C1 segment of cervical spinal cord (tissue), 14 donors: Measurements from ENCODE around the gene ANKMY2.
"Not testable (repeated sequence)": the region's sequence is repeated elsewhere in the genome, so short reads cannot be mapped to it uniquely, and the experiment has no call there.

Experiments
- DNase-seq, 14 donors: peaks; one replicate each; lab custom pipeline; 2025; lab: John Stamatoyannopoulos, UW

ANKMY2 gene

DNA sequence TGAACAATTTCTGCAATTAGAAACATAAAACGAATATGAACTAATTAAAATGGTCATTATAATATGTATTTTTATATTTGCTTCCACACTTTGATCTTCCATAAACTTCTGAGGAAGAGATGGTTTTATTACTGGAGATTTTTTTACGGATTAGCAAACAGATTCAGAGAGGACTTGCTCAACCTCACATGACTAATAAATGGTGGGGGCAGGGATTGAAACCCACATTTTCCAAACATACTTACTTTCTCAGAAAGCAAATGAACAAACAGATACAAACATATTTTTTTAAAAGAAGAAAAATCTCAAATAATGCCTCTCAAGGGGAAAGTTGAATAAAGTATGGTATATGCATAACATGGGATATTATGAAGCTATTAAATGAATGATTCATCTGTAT lies 18.3 kb downstream of the ANKMY2 start:
- DNase-seq: no peak

DNA sequence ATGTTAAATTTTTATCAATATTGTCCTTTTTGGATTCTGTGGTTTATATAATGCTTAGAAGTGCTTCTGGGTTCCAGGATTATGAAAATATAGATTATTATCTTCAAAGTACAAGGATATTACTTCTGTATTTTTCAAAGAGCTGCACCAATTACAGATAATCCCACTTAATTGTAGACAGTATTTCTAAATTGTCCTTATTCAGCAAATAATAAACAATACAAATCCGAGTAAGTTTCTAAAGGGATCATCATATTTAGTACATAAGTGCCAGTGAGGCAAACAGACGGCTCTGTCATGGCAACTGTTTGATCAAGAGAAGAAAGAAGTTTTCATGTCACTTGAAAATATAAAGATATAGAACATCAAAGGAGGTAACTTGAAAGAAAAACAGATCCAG lies 19.2 kb downstream of the ANKMY2 start:
- no peak for DNase-seq

DNA sequence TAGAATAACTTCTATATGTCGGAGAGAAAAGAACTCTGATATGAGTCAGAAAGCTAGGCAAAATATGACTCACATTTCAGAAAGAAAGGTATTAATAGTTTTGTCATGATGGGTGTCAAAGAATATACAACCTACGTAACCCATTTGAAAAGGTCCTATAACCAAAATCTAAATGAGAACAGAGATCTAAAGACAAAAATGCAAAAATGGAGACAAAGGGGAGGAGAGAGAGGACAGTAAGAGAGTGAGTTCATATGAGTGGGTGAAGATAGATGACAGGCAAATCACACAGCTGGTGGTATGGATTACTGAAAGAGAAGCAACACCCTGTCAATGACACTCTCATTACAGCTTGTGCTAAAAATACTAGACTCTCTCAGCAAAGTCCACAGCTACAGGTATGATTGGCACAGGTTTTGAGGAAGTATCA lies 25.6 kb downstream of the ANKMY2 start:
- DNase-seq: no peak

DNA sequence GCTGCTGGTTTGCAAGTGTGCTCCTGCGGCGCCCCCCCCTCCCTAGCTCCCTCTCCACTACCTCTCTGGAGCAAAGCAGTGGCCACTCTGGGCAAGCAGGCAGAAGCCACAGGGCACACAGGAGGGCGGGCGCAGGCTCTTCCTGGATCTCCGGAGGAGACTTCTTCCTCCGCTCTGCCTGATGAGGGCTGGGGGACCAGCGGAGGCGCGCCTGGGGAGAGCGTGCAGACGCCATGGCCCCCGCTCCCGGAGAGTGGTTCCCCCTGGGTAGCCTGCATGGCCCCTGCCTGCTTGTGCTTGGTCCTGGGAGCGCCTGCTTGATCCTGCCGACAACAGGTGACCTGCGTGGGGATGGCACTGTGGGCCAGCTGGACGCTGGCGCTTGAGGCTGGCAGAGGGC lies 29.0 kb downstream of the ANKMY2 start:
- no peak for DNase-seq

DNA sequence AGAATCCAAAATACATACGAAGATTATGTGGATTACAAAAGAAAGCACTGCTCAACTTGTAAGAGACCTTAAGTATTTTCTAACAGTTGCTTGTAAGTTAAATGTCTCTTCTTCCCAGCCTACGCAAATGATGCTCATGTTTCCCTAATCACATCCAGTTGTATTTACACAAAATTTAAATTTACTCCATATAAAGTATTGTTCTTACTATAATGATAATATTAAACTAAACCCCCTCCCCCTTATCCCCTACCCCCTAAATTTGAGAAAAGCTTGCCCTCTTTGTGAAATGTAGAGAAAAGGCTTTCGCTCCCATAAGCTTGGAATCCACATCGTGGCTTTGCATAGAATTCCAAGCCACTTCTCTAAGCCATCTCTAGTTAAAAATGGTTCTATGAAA lies 29.4 kb downstream of the ANKMY2 start:
- no peak for DNase-seq

DNA sequence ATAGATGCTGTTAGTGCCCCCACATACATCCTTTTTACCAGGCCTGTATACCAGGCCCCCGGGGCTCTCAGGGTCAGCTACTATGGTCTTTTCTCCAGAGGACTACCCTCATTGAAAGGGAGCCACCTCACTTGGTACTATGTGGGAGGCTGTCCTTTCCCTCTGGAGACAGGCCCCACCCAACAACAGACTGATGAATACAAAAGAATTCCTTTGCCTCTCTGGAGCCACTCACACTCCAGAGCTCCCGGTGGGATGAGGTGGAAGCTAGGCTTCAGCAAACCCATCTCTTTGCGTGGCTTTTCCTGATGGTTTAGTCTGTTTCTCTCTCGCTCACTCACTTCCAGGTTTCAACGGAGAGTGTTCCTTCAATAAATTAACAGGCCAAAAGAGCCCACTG lies 30.3 kb downstream of the ANKMY2 start:
- no peak for DNase-seq

DNA sequence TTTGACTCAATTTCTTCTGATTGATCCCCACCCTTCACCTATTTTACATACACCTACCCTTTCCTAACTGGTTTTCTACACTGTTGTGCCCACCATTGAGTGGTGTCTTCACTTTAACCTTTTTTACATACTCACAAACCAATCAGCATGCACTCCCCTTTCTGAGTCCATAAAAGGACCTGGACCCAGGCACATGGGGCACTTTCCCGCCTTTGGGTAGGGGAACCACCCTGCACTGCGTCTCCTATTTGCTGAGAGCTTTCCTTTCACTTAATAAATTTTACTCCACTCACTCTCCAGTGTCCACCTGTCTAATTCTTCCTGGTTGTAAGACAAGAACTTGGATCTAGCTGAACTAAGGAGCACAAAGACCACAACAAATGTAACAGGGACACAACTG lies 33.8 kb downstream of the ANKMY2 start:
- DNase-seq: no peak

DNA sequence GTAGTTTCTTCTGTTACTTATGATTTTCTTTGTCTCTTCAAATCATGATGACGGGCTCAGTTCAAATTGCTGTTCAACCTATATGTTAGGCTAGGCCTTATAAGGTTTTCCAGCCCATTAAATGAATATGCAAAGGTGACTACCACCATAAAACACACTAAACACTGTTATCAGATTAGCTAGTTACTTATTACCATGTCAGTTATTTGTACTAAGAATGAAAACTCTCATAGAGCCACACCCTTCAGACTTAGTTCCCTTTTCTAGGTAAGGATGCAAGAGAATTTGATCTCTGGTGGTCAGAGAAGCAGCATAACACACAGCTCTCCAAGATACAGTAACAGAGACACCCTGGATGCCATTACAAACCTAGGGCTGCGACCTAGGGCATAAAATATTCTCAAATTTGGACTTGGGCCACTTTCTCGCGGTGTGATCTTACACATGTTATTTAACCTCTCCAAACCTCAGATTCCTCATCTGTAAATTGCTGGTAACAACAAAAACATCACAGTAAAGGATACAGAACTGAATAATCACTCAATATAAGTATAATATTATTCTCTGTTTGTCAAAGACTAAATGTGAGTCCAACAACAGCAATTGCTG lies 35.6 kb downstream of the ANKMY2 start:
- DNase-seq: no peak

DNA sequence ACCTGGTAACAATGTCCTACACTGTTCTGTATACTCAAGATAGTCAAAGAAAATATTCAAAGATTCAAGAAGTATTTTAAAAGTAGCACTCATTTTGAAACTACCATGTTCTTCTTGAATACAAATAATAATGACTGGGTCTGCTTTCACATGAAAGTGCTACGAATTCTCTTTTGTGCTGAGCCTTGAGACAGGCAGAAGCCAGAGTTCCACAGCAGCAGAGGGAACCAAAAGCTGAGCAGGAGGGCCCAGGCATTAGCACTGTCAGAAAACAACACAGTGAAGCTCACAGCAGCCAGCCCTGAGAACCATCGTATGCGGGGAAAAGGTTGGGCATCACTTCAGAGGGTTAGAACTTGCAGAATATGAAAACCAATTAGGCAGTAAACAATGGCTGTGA lies 38.9 kb downstream of the ANKMY2 start:
- no peak for DNase-seq

DNA sequence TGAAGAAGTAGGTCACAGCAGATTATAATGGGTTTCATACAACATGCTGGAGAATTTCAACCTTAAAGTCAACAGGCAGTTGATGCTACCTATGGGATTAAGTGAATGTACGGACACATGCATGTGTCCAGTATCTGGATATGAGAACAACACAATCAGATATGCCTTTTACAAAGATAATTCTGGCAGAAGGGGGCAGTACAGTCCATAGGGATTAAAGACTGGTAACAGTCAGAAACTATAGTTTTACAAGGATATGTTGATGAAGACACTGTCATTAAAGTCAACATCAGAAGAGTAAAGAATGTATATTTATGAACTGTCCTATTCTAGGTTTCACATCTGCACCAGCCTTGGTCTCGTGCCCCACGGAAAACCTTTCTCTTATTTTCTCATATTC lies 41.5 kb downstream of the ANKMY2 start:
- DNase-seq: no peak

DNA sequence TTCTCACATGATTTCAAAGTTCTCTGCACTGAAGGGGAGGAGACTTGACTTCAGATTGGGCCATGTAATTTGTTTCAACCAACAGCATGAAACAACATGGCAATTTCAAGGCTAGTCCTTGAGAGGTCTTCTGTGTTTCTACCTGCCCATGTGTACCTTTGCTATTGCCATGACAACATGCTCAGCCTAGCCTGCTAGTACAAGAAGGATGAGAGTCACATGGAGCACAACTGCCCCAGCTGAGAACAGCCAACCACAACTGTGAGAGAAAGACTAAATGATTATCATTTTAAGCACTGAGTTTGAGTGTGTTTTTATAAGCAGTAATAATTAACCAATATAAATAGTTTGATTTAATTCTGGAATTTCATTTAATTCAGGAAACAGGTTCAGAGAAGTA lies 41.9 kb downstream of the ANKMY2 start:
- DNase-seq: no peak

DNA sequence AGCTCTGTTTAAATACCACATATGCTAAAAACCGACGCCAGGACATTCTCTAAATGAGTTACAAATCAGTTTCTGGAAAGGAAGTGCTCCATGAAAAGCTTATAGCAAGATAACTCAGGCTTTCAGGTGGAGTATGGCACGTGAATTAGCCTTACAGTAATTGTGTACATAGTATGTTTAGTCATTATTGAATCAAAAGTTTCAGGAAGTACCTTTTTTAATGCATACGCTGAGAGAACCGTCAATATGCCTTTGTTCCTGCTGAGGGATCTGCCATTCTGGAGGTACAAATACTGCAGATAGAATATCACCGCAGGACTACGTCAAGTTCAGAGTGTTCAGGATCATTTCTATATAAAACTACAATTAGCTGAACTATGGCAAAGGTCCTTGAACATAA lies 45.7 kb downstream of the ANKMY2 start:
- DNase-seq: no peak

DNA sequence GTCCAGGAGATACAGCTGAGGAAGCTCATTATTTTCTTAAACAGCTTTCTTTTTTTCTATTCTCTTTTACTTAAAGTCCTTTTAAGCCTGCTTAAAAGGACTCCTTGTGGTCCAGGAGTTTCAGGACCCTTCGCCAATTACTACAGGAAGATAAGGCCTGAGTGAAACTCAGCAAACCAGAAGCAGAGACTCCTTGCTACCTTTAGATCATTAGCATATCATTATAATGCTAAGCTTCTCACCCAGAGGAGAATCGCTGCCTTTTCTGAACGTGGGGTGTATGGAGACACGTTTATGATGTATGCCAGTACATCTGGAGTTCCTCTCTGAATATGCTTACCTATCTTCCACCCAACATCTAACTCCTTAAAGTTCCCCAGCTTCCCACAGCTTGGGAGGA lies 47.5 kb downstream of the ANKMY2 start:
- DNase-seq: no peak

DNA sequence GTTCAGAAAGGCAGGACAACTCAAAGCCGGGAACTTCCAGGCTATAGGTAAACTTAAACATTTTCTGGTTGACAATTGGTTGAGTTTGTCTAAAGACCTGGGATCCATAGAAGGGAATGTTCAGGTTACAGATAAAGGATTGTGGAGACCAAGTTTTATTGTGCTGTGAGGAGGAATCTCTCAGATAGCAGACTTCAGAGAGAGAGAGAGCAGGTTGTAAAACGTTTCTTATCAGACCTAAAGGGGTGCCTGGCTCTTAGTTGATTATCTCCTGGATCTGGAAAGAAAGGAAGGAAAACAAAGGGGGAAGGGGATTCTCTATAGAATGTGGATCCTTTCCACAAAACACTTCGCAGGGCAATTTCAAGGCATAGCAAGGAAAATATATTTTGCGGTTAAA lies 50.0 kb downstream of the ANKMY2 start:
- not testable (repeated sequence) for DNase-seq

DNA sequence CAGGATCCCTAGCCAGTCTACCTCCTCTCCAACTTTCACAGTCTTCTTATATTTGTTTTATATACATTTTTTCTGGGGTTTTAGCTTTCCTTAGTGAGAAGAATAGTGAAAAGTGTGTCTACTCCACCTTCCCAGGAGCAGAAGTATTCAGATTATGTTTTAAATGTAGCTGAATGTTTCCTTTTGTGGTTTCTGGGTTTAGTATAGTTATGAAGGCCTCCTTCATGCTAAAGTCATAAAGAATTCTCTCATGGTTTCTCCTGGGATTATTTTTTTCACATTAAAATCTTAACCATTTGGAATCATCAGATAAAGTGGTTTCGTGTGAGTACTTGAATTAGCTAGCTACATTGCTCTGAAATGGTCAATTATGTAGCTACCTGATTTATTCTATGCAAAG lies 50.9 kb downstream of the ANKMY2 start:
- no peak for DNase-seq

DNA sequence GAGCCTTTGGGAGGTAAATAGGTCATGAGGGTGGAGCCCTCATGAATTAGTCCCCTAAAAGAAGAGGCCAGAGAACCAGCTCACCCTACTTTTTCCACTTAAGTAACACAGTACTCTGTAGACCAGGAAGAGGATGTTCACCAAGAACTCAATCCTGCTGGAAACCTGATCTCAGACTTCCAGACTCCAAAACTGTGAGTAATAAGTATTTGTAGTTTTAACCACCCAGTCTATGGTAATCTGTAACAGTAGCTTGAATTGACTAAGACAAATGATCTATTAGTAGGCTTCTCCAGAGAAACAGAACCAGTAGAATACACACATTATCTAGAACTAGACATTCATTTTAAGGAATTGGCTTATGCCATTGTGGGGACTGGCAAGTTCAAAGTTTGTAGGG lies 51.5 kb downstream of the ANKMY2 start:
- no peak for DNase-seq

DNA sequence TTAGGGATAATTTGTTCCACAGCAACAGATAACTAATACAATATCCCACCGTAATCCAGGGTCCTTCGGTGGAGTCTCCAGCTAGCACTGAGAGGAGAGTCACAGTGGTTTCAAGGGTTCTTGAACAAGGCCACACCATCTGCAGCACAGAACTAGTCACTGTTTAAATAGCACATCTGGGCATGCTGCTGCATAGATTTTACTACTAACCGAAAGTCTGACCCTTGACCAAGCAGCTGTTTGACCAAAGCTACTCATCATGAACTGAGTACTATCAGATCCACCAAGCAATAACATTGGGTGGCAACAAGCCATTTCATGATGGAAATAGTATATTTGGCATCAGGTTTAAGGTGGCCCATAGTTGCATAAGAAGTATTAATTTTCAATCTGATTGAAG lies 53.2 kb downstream of the ANKMY2 start:
- no peak for DNase-seq

DNA sequence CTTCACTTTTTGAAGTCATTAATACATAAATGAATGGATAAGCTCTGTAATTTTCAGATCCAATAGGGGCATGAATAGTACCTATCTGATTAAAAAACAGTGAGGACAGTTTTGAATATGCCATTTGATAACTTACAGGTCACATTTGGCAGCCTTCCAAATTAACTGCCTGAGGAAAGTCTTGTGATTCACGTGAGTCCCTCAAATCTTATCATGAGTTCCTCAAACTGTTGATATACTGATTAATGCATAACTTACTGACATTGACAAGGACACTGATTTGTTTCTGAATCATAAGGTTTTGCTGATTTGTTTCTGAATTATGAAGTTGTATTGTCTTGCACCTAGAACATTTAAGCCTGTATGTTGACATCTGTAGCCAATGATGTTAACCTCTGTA lies 55.1 kb downstream of the ANKMY2 start:
- no peak for DNase-seq

DNA sequence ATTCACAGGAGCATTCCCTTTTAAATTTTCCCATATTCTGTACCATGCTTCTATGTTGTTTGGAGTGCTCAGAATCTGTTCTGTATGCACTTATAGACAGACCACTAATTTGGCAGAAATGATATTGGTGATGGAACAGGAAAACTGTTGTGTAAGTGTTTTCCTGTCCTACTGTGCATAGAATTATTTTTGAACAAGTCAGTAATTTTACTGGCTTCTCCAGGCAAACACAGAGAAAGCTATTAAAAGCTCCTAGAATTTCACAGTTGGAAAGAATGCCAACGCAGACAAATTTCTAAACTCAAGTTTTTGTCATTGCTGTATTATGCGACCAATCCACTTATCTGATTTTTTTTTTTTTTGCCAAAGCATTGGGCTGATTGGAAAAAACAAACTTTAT lies 55.7 kb downstream of the ANKMY2 start:
- no peak for DNase-seq

DNA sequence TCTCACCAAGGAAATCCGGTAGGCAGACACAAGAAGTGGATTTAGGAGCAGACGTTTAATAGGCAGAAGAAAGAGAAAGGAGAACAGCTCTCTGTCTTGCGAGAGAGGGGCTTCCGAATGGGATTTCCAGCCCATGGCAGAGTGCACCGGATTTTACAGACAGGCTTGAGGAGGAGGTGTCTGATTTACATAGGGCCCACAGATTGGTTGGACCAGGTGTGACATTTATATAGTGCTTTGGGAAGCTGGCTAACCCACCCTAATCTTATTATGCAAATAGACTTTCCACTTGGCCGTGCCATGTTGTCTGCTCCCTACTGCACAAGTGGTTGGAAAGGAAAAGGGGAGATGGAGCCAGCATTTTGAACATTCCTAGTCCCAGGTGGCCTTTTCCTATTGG lies 57.8 kb downstream of the ANKMY2 start:
- DNase-seq: peak in 1 of 14 donors; percentile 56

DNA sequence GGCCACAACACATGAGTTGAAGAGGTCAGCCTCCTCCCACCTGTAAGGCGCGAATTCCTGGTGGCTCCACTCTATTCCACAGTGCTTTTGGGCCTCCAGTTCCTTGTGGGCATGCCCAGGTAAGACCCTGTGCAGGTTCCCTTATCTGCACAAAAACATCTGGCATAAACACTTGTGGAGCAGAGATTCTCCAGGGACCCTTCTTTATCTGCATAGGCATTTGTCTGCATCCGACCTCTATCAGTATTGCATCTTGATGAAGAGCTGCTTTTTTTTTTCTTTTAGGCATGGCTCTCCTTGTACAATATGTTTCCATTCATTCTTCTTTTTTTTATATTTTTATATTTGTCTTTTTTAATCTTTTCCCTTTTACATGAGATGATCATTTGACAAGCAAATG lies 58.4 kb downstream of the ANKMY2 start:
- no peak for DNase-seq

DNA sequence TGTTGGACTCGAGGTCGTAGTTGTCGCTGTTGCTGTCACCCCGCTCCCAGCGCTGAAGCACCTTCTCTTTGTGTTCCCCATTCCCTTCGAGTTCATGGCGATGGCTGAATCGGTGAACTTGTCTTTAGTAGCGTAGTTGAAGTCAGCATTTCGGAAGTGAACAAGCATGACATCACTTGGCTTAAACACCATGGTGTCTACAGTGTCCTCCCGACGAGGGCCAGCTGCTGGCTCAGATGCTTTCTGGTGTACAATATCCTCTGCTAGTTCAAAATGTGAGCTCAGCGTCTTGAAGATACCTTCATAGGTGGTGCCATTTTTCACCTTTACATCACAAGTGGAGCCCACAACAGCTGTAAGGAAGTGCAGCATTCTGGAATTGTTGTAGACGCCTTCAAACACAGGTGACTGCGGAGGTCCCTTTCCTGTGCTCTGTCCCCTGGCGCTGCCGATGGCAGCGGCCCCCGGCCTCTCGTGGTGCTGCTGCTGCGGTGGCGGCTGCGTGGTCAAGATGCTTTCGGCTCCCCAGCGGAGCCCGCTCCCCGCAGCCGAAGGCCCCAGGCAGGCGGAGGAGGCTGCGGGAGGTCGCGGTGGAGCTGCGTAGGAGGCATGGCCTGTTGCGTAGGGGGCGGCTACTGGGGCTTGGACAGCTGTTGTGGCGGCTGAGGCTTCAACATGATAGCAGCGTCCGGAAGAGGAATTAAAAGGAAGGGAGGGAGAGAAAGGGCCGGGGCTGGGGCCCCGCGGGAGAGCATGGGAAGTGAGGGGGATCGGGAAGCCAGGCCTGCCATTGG lies 59.3 kb downstream of the ANKMY2 start:
- no peak for DNase-seq

DNA sequence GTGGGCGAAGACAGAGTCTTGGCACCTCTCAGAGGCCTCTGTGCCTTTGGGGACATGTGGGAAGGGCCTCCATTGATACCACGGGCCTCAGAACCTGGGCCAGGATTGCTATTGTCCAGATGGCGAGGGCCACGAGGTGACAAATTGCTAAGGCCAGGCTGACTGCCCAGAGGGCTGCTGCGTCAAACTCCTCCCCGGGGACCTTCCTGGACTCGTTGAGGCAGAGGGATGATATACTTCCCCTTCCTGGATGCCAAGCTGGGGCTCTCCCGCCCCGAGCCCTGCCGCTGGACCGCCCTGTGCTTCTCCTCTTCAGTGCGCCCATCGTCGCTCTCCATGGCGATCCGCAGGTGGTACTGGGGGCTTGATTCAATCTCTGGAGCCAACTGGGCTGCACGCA lies 60.0 kb downstream of the ANKMY2 start:
- DNase-seq: no peak

DNA sequence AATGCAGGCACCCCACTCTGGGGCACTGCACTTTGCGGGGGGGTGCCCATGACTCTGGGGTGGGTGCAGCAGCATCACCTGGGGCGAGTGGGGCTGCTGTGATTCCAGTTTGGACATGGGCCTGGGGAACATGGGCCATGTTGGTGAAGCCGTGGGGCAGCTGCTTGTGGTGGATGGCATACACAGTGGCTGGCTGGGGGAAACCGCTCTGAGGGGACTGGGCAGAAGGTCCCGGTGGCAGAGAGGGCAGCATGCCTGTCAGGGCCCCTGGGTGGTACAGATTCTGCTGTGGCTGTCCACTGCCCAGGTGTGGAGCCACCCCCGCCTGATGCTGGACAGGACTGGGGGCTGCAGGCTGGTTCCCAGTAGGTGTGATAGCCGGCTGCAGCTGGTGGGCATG lies 61.7 kb downstream of the ANKMY2 start:
- no peak for DNase-seq
